ENCODE measurements around the gene KCTD10. TPM values are rescaled to one million over a fixed set of nuclear protein-coding genes. Genes with fewer than 3 reads are reported as not detected.

KCTD10 gene
- total RNA-seq, 1 donor from 2014 or later: 51.1 TPM

- Mint-ChIP-seq H3K9me3 (ENCODE audit: low read depth) (no peaks in the 10 kb centered on the region), H3K36me3 (ENCODE audit: insufficient read depth) (peaks cover 17% of the 10 kb centered on the region), H3K27ac (no peak overlapping the region), H3K27me3 (no peaks in the 10 kb centered on the region), H3K4me1 (ENCODE audit: low read depth) (no peaks in the 10 kb centered on the region), H3K4me3 (ENCODE audit: low read depth) (no peak overlapping the region)
- DNase-seq (ENCODE audit: low spot score, unreplicated experiment): no peak
- no peak for TF ChIP-seq CTCF (IDR thresholded peaks at IDR 0.05; ENCODE audit: unreplicated experiment)
Observed at GRCh38 chr12:109521831-109522230, 44.7 kb upstream of the KCTD10 start.

GRCh38 chr12:109519787-109520186, 42.7 kb upstream of the KCTD10 start:
- H3K27me3 Mint-ChIP-seq: no peaks in the 10 kb centered on the region
- no peaks in the 10 kb centered on the region for H3K4me1 Mint-ChIP-seq (ENCODE audit: low read depth)
- H3K36me3 Mint-ChIP-seq (ENCODE audit: insufficient read depth): peaks cover 18% of the 10 kb centered on the region
- H3K4me3 Mint-ChIP-seq (ENCODE audit: low read depth): no peak overlapping the region
- no peak for DNase-seq (ENCODE audit: low spot score, unreplicated experiment)
- no peak for TF ChIP-seq CTCF (IDR thresholded peaks at IDR 0.05; ENCODE audit: unreplicated experiment)
- no peaks in the 10 kb centered on the region for H3K9me3 Mint-ChIP-seq (ENCODE audit: low read depth)
- H3K27ac Mint-ChIP-seq: no peak overlapping the region

- no peaks in the 10 kb centered on the region for H3K27me3 Mint-ChIP-seq
- H3K4me1 Mint-ChIP-seq (ENCODE audit: low read depth): no peaks in the 10 kb centered on the region
- no peak overlapping the region for H3K27ac Mint-ChIP-seq
- H3K36me3 Mint-ChIP-seq (ENCODE audit: insufficient read depth): peaks cover 21% of the 10 kb centered on the region
- DNase-seq (ENCODE audit: low spot score, unreplicated experiment): peak; percentile 46
- H3K4me3 Mint-ChIP-seq (ENCODE audit: low read depth): no peak overlapping the region
- no peaks in the 10 kb centered on the region for H3K9me3 Mint-ChIP-seq (ENCODE audit: low read depth)
- peak; percentile 91 for TF ChIP-seq CTCF (IDR thresholded peaks at IDR 0.05; ENCODE audit: unreplicated experiment)
Observed at GRCh38 chr12:109518820-109519665, 41.9 kb upstream of the KCTD10 start.

- Mint-ChIP-seq H3K27ac (no peak overlapping the region), H3K36me3 (ENCODE audit: insufficient read depth) (peaks cover 24% of the 10 kb centered on the region), H3K4me1 (ENCODE audit: low read depth) (no peaks in the 10 kb centered on the region), H3K4me3 (ENCODE audit: low read depth) (no peak overlapping the region), H3K27me3 (no peaks in the 10 kb centered on the region), H3K9me3 (ENCODE audit: low read depth) (no peaks in the 10 kb centered on the region)
- TF ChIP-seq CTCF (IDR thresholded peaks at IDR 0.05; ENCODE audit: unreplicated experiment): no peak
- no peak for DNase-seq (ENCODE audit: low spot score, unreplicated experiment)
Observed at GRCh38 chr12:109517619-109518018, 40.5 kb upstream of the KCTD10 start.

- Mint-ChIP-seq H3K27ac (no peak overlapping the region), H3K4me3 (ENCODE audit: low read depth) (no peak overlapping the region), H3K27me3 (no peaks in the 10 kb centered on the region), H3K9me3 (ENCODE audit: low read depth) (no peaks in the 10 kb centered on the region), H3K36me3 (ENCODE audit: insufficient read depth) (peaks cover 35% of the 10 kb centered on the region), H3K4me1 (ENCODE audit: low read depth) (no peaks in the 10 kb centered on the region)
- no peak for DNase-seq (ENCODE audit: low spot score, unreplicated experiment)
- TF ChIP-seq CTCF (IDR thresholded peaks at IDR 0.05; ENCODE audit: unreplicated experiment): no peak
Observed at GRCh38 chr12:109513977-109514376, 36.9 kb upstream of the KCTD10 start.
